ENCODE data around the gene OR51L1.
"Not testable (repeated sequence)": the region's sequence is repeated elsewhere in the genome, so short reads cannot be mapped to it uniquely, and the experiment has no call there.

Gene OR51L1, protein sequence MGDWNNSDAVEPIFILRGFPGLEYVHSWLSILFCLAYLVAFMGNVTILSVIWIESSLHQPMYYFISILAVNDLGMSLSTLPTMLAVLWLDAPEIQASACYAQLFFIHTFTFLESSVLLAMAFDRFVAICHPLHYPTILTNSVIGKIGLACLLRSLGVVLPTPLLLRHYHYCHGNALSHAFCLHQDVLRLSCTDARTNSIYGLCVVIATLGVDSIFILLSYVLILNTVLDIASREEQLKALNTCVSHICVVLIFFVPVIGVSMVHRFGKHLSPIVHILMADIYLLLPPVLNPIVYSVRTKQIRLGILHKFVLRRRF

DNA sequence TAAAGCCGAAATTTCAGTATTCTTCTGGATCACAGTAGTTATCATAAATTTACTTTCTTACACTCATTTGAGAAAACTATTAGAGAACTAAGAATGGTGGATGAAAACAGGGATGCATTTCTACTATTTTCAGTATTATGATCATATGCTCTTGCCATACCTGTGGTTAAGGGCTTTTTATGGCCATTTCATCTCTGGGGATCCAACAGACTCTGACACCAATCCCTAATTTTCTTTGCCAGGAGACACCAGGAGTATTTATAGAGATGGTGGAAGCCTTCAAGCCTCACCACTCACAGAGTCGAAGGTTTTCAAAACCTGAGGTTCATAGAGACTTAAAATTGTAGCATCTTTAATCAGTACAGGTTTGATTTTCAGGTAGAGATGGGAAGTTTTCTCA, at the start of gene OR51L1:
TSS of gene OR51L1 (plus strand) at position 301 of the 400 bp plus-strand sequence. CDS start 4,132 bp downstream, outside the sequence.
- in situ Hi-C loops (cut with MboI; ENCODE audit: low sequenced_read_pairs, unreplicated experiment) = no loop called here
- no peak for DNase-seq (ENCODE audit: low spot score)
- TF ChIP-seq, protein P1, sequence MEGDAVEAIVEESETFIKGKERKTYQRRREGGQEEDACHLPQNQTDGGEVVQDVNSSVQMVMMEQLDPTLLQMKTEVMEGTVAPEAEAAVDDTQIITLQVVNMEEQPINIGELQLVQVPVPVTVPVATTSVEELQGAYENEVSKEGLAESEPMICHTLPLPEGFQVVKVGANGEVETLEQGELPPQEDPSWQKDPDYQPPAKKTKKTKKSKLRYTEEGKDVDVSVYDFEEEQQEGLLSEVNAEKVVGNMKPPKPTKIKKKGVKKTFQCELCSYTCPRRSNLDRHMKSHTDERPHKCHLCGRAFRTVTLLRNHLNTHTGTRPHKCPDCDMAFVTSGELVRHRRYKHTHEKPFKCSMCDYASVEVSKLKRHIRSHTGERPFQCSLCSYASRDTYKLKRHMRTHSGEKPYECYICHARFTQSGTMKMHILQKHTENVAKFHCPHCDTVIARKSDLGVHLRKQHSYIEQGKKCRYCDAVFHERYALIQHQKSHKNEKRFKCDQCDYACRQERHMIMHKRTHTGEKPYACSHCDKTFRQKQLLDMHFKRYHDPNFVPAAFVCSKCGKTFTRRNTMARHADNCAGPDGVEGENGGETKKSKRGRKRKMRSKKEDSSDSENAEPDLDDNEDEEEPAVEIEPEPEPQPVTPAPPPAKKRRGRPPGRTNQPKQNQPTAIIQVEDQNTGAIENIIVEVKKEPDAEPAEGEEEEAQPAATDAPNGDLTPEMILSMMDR (IDR thresholded peaks at IDR 0.05; ENCODE audit: borderline replicate concordance, control extremely low read depth, extremely low read depth, insufficient read depth, missing control alignments) = no peak

DNA sequence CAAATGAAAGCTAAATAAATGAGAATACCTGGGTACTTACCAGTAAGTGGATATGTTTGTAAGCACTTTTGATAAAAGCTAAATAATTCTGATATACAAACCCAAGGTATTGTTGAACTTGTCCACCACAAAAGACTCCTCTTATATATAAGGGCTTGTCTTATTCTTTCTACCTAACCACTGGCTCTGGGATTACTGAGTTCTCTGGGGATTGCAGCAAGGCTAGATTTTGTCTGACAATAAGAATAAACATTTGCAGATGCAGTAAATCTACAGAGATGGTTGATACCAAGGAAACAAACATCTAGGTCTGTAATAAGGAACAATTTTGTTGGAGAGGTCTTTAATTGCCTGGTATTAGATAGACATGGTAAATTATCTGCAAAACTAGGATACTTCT, 47.1 kb upstream of the OR51L1 start, which contains the start of gene OR51A4:
TSS of gene OR51A4 (minus strand) at position 101 of the 400 bp plus-strand sequence. CDS start 505 bp downstream, outside the sequence.
- in situ Hi-C loops (cut with MboI; ENCODE audit: low sequenced_read_pairs, unreplicated experiment) = no loop called here
- DNase-seq (ENCODE audit: low spot score) = no peak
- TF ChIP-seq, protein P1 (IDR thresholded peaks at IDR 0.05; ENCODE audit: borderline replicate concordance, control extremely low read depth, extremely low read depth, insufficient read depth, missing control alignments) = no peak

DNA sequence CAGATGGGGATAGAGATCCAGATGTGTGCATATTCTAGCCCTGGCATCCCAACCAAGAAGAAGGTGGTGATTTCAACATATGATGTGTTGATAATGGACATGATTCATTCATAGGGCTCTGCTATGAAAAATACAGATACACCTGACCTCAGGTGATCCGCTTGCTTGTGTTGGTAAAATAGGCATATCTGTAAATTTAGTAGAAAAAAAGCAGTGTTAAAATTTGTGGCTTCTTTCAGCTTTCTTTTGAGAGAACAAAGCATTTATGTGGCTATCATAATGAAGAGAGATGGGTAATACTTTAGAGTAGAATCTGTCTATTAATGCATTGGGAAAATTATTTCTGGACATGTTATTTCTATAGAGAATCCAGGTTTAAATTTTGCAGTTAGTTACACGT, 39.0 kb upstream of the OR51L1 start, which contains the start of gene OR51A2:
TSS of gene OR51A2 (minus strand) at position 101 of the 400 bp plus-strand sequence. CDS start at position 101, 0 bp downstream.
- in situ Hi-C loops (cut with MboI; ENCODE audit: low sequenced_read_pairs, unreplicated experiment); DNase-seq (ENCODE audit: low spot score): not testable (repeated sequence)

DNA sequence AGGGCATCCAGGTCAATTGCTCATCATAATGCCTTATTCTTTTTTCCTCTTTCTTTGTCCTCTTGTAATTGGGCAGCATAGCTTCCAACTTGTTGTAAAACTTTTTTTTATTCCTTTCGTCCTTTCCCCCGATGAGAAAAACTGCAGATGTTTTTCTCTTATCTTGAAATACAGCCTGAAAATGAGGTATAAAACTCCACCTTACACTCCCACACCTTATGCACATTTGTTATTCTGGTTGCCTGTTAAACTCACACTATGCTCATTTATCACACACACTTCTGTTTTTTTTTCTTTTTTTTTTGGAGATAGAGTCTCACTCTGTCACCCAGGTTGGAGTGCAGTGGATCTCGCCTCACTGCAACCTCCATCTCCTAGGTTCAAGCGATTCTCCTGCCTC, 37.3 kb upstream of the OR51L1 start:
- no peak for DNase-seq (ENCODE audit: low spot score)
- TF ChIP-seq, protein P1 (IDR thresholded peaks at IDR 0.05; ENCODE audit: borderline replicate concordance, control extremely low read depth, extremely low read depth, insufficient read depth, missing control alignments) = no peak
- in situ Hi-C loops (cut with MboI; ENCODE audit: low sequenced_read_pairs, unreplicated experiment) = no loop called here

DNA sequence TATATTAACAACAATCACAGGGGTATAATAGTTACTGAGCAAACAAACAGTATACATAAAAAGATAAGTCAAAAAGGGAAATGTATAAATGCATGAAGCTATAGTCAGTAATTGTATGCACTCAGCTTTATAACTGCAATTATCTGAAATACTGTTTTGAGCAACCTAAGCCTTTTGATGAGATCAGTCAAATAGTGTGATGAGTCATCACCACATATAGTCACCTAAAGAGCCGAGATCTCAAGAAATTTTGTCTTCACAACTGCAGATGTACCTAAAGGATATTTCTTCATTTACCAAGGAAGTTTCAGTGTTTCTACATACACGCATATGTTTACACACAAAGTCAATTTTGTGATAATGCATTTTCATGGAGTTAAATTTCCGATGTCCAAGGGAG, 33.8 kb upstream of the OR51L1 start:
- no peak for DNase-seq (ENCODE audit: low spot score)
- in situ Hi-C loops (cut with MboI; ENCODE audit: low sequenced_read_pairs, unreplicated experiment) = no loop called here
- TF ChIP-seq, protein P1 (IDR thresholded peaks at IDR 0.05; ENCODE audit: borderline replicate concordance, control extremely low read depth, extremely low read depth, insufficient read depth, missing control alignments) = no peak

DNA sequence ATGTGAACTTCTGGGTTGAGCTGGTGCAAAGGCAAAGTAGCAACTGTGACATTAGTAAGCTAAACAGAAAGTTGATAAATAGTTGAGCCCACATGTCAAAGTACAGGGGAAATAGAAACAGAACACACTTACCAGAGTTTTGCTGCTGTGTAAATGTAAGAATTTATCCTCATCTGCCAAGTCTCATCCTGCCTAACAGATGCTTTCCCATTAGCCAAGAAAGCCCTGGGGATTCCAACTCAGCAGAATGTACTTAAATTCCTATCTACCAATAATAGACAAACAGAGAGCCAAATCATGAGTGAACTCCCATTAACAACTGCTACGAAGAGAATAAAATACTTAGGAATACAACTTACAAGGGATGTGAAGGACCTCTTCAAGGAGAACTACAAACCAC, 31.8 kb upstream of the OR51L1 start:
- TF ChIP-seq, protein P1 (IDR thresholded peaks at IDR 0.05; ENCODE audit: borderline replicate concordance, control extremely low read depth, extremely low read depth, insufficient read depth, missing control alignments) = no peak
- in situ Hi-C loops (cut with MboI; ENCODE audit: low sequenced_read_pairs, unreplicated experiment) = no loop called here
- DNase-seq (ENCODE audit: low spot score) = no peak

DNA sequence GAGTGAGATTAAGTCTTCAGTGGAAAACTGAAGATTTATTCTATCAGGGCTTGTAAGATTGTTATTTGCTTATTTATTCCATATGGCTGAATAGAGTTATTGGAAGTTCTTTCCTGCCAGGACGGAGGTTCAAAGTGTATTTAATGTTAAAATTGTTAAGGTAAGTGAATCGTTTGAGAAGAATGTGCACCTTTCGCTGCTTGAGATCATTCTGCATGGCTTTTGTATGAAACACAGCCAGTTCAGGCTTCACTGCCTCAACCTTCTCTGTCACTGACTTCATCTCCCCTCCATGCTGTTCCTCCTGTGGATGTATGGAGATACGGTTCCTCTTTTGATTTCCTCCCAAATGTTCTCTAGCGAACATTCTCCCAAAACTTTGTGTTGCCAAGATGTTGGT, 19.2 kb upstream of the OR51L1 start:
- DNase-seq (ENCODE audit: low spot score) = no peak
- in situ Hi-C loops (cut with MboI; ENCODE audit: low sequenced_read_pairs, unreplicated experiment) = no loop called here
- TF ChIP-seq, protein P1 (IDR thresholded peaks at IDR 0.05; ENCODE audit: borderline replicate concordance, control extremely low read depth, extremely low read depth, insufficient read depth, missing control alignments) = no peak

Measured in GM13976 (cell line).